Esophagus squamous epithelium (tissue), 4 donors: ENCODE measurements around the gene RALGPS1.

Experiments used
- CTCF ChIP-seq, 6 experiments: fragments of 450-650 bp in 4 of 6; fragments of 200-600 bp in 2 of 6; sonication (generic) in 2 of 6; IDR thresholded peaks; one replicate each; pipeline ENCODE4 v1.5.1; 2016 to 2019; ENCODE audit warnings: antibody characterized with exemption in 6 of 6, mild to moderate bottlenecking in 4 of 6, moderate library complexity in 4 of 6
- POLR2A ChIP-seq, 4 donors: fragments of 450-650 bp; IDR thresholded peaks; one replicate each; pipeline ENCODE4 v1.6.1; 2017; ENCODE audit warnings: antibody characterized with exemption in 4 of 4, mild to moderate bottlenecking in 4 of 4, moderate library complexity in 3 of 4

- no peak for TF ChIP-seq CTCF (IDR thresholded peaks at IDR 0.05)
- TF ChIP-seq POLR2A (IDR thresholded peaks at IDR 0.05): no peak
Measured at GRCh38 chr9:127163409-127163808, 248.8 kb downstream of the RALGPS1 start.
